Heart right ventricle (tissue), 16 donors: Measurements from ENCODE around the gene MYRF. TPM values are rescaled to one million over a fixed set of nuclear protein-coding genes. Genes with fewer than 3 reads are reported as not detected.

Experiments
- ATAC-seq, 8 donors: fragments of 200-7000 bp; cut with Tn5 transposase; one replicate each; pipeline ENCODE4 v1.9.1; 2020; ENCODE audit warnings: mild to moderate bottlenecking in 8 of 8, moderate library complexity in 8 of 8, moderate number of reproducible peaks in 1 of 8
- DNase-seq, 2 donors: peaks; one replicate each; pipeline ENCODE4 v3.0.0-alpha.2; 2020
- H3K27ac ChIP-seq, 10 donors: fragments of 200-600 bp; sonication (generic) in 2 of 10; one replicate each; pipeline versions ENCODE4 v1.5.0 to v1.8.0; 2020 to 2022; ENCODE audit warnings: mild to moderate bottlenecking in 3 of 10
- H3K27me3 ChIP-seq, 7 donors: fragments of 200-600 bp; one replicate each; pipeline ENCODE4 v1.8.0; 2021 to 2022; ENCODE audit warnings: mild to moderate bottlenecking in 2 of 7
- H3K36me3 ChIP-seq, 9 donors: fragments of 200-600 bp; sonication (generic) in 1 of 9; one replicate each; pipeline versions ENCODE4 v1.5.0 to v1.8.0; 2020 to 2022; ENCODE audit warnings: mild to moderate bottlenecking in 2 of 9
- H3K4me1 ChIP-seq, 9 donors: fragments of 200-600 bp; sonication (generic) in 1 of 9; one replicate each; pipeline versions ENCODE4 v1.5.0 to v1.8.0; 2020 to 2022; ENCODE audit warnings: mild to moderate bottlenecking in 4 of 9
- H3K4me3 ChIP-seq, 10 donors: fragments of 200-600 bp; sonication (generic) in 2 of 10; one replicate each; pipeline versions ENCODE4 v1.5.0 to v1.8.0; 2020 to 2022; ENCODE audit warnings: mild to moderate bottlenecking in 7 of 10, moderate library complexity in 2 of 10
- H3K9me3 ChIP-seq, 11 donors: fragments of 200-600 bp in 10 of 11; sonication (generic) in 2 of 11; one replicate each; pipeline versions ENCODE4 v1.5.0 to v1.8.0; 2013 to 2022; ENCODE audit warnings: mild to moderate bottlenecking in 2 of 11, control low read depth in 1 of 11, moderate library complexity in 1 of 11
- WGBS, 2 donors: extraction: QIAGEN DNeasy Blood & Tissue Kit; methylation state at CpG; one replicate each; pipeline ENCODE4 v1.1.7; 2013; ENCODE audit warnings: inconsistent platforms in 1 of 2; 5-methylcytosine and 5-hydroxymethylcytosine counted together
- intact Hi-C, 10 donors: fragments of 100-400 bp; cut with DNase I; formaldehyde crosslinking; loops; one replicate each; pipeline versions ENCODE4 v1.11.1 to v1.14.2; 2022
- polyA plus RNA-seq, 2 donors: library from polyadenylated mRNA; stranded (reverse); fragments of 200-250 nt; gene quantifications; one replicate each; pipeline ENCODE4 v1.2.3, GENCODE V29; 2013
- total RNA-seq, 10 donors: library from RNA; stranded (reverse); fragmentation: NEBNext Ultra II Directional in 3 of 10; extraction: Animal tissue kit (Norgen Biotek cat#: 25700) in 3 of 10; gene quantifications; one replicate each; pipeline versions ENCODE4 v1.2.1 to v1.2.4, GENCODE V29; 2021 to 2023
- TF ChIP-seq, protein P1 (sequence below), 9 donors: fragments of 200-600 bp; sonication (generic) in 2 of 9; IDR thresholded peaks; one replicate each; pipeline versions ENCODE4 v1.5.0 to v1.8.0; 2021 to 2022; ENCODE audit warnings: antibody characterized with exemption in 9 of 9, mild to moderate bottlenecking in 5 of 9, moderate library complexity in 1 of 9
- donor health status: Arrhythmogenic right ventricular cardiomyopathy.
- donor health status: ischemic (EF 13 %, LVEDD 7.1; RV severe dilation, severe dysfunction).
- donor health status: healthy with polysubstance abuse.
- donor health status: DM: no; HTN: yes; CAD: no.
- donor health status: DM: no; HTN: no; CAD: no.
- donor health status: ischemic (EF 25% LVEDD 6.9; RV normal size, moderate dysfunction).
- donor health status: ischemic (EF 25% LVEDD 5.7; RV mildly dilated, moderate dysfunction).
- donor health status: healthy.
- donor health status: DM: yes; HTN: yes; CAD: no.
- donor health status: Ischemic cardiomyopathy.
- donor health status: ischemic (EF 35%, LVEDD 5.7; RV mildly dilated, moderate dysfunction).
- donor health status: nonischemic (EF 11% LVEDD 7.7; RV severe dilation, severe dysfunction).
- donor health status: DM: yes; HTN: yes; CAD: no.
- donor health status: PGD.
- donor health status: ischemic (EF 29% LVEDD 5.4; RV normal size, mild dysfunction).
- donor health status: nonischemic (EF 23%, LVEDD 6.1; RV moderate dilation, normal function).

The MYRF gene
- total and polyA plus RNA-seq, 12 donors, result 0.13 to 1.2 (median 0.26) TPM

DNA sequence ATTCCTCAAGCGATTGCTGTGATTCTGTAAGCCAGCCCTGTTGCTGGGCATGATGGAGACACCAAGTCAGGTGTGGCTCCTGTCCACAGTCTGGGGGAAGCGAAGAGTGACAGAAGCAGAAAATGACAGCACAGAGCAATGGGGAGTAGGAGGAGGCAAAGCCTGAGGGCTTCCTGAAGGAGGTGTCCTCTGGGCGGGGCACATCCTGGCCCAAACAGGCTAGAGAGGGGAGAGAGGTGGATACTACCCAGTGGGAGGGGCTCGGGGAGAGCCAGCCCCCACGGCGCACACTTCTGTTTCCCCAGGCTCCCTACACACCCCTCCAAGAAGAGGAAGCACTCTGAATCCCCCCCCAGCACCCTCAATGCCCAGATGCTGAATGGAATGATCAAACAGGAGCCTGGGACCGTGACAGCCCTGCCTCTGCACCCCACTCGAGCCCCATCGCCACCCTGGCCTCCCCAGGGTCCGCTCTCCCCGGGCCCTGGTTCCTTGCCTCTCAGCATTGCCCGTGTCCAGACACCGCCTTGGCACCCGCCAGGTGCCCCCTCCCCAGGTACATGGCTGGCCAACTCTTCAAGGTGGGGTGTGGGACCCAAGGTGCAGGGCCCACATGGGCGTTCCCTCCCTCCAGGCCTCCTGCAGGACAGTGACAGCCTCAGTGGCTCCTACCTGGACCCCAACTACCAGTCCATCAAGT is 18.9 kb downstream of the MYRF start:
- Histone ChIP-seq H3K9me3 (no peaks in the 10 kb centered on the region), H3K4me1 (peaks cover 0 to 8% (median 0%) of the 10 kb centered on the region in 9 donors), H3K4me3 (no peak overlapping the region), H3K27me3 (no peaks in the 10 kb centered on the region), H3K27ac (no peak overlapping the region), H3K36me3 (no peaks in the 10 kb centered on the region)
- TF ChIP-seq, protein P1, sequence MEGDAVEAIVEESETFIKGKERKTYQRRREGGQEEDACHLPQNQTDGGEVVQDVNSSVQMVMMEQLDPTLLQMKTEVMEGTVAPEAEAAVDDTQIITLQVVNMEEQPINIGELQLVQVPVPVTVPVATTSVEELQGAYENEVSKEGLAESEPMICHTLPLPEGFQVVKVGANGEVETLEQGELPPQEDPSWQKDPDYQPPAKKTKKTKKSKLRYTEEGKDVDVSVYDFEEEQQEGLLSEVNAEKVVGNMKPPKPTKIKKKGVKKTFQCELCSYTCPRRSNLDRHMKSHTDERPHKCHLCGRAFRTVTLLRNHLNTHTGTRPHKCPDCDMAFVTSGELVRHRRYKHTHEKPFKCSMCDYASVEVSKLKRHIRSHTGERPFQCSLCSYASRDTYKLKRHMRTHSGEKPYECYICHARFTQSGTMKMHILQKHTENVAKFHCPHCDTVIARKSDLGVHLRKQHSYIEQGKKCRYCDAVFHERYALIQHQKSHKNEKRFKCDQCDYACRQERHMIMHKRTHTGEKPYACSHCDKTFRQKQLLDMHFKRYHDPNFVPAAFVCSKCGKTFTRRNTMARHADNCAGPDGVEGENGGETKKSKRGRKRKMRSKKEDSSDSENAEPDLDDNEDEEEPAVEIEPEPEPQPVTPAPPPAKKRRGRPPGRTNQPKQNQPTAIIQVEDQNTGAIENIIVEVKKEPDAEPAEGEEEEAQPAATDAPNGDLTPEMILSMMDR (IDR thresholded peaks at IDR 0.05), result no peak
- DNase-seq (no peak), ATAC-seq (no peak)
- 86 to 88% methylated on average over 15 of the region's 15 CpGs for WGBS, 2 donors
- intact Hi-C loops, result no loop called here

DNA sequence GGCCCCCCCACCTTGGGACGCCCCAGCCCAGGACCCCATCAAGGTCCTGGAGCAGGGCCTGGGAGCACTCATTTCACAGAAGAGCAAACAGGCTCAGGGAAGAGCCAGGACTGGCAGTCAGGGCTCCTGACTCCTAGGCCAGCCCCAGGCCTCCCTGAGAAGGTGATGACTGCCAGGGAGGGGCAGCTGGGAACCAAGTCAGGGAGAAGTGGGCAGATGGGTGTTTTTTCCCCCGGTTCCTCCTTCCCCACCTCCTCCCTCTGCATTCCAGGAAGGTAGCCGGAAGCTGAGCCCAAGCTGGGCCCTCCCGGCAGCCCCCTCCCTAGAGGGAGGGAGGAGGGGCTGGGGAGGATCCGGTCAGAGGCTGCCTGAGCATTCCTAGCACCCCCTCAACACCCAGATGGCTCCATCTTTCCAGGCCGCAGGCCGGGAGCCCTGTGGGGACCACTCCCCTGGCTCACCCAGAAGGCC is 19.6 kb downstream of the MYRF start:
- TF ChIP-seq, protein P1 (IDR thresholded peaks at IDR 0.05), result no peak
- Histone ChIP-seq H3K9me3 (no peaks in the 10 kb centered on the region), H3K4me1 (peaks cover 0 to 14% (median 0%) of the 10 kb centered on the region in 9 donors), H3K36me3 (no peaks in the 10 kb centered on the region), H3K27me3 (peaks cover 0 to 4% (median 0%) of the 10 kb centered on the region in 7 donors), H3K4me3 (no peak overlapping the region), H3K27ac (no peak overlapping the region)
- intact Hi-C loops, result no loop called here
- ATAC-seq (no peak), DNase-seq (no peak)
- WGBS, 2 donors, result 55 to 56% methylated on average over 7 of the region's 7 CpGs

DNA sequence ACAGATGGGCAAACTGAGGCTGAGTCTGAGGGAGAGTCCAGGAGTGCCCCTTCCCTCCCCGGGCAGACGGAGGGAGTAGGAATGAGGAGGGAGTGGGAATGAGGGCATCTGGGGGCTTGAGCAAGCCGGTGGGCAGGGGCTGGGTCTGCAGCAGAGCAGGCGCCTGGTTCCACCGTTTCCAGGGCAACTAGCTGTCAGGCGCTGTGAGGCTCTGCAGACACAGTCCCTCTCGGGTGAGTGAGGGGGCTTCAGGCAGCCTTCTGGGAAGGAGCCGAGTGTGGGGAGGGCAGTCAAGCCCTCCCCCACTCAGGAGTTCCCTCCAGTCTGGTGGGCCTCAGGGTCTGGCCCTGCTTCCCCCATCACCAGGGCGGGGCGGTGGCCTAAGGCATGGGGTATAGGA is 20.9 kb downstream of the MYRF start:
- no peaks in the 10 kb centered on the region for H3K36me3 ChIP-seq
- TF ChIP-seq, protein P1 (IDR thresholded peaks at IDR 0.05), result no peak
- no peak overlapping the region for H3K4me3 ChIP-seq
- no peaks in the 10 kb centered on the region for H3K9me3 ChIP-seq
- DNase-seq (no peak), ATAC-seq (no peak)
- H3K27me3 ChIP-seq, result peaks cover 0 to 13% (median 0%) of the 10 kb centered on the region in 7 donors
- peaks cover 0 to 22% (median 6%) of the 10 kb centered on the region in 9 donors for H3K4me1 ChIP-seq
- H3K27ac ChIP-seq, result no peak overlapping the region
- 72 to 79% methylated on average over 10 of the region's 10 CpGs for WGBS, 2 donors
- intact Hi-C loops, result no loop called here

DNA sequence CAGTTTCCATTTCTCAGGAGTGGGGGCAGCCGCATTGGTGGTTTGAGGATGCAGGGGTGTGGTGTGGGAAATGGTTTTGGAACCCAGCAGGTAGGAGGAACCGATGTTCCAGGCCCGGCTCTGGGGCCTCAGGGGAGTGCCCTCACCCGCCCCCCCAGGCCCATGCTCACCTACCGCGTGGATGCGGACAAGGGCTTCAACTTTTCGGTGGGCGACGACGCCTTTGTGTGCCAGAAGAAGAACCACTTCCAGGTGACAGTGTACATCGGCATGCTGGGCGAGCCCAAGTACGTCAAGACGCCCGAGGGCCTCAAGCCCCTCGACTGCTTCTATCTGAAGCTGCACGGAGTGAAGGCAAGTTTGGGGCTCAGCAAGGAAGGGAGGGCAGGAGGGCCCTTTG is 21.4 kb downstream of the MYRF start:
- no peak for ATAC-seq
- TF ChIP-seq, protein P1 (IDR thresholded peaks at IDR 0.05), result no peak
- intact Hi-C loops, result no loop called here
- no peaks in the 10 kb centered on the region for H3K36me3 ChIP-seq
- no peak for DNase-seq
- 87 to 89% methylated on average over 18 of the region's 18 CpGs for WGBS, 2 donors
- no peak overlapping the region for H3K27ac ChIP-seq
- peaks cover 0 to 13% (median 0%) of the 10 kb centered on the region in 7 donors for H3K27me3 ChIP-seq
- H3K4me1 ChIP-seq, result peaks cover 0 to 22% (median 6%) of the 10 kb centered on the region in 9 donors
- H3K4me3 ChIP-seq, result no peak overlapping the region
- H3K9me3 ChIP-seq, result no peaks in the 10 kb centered on the region
